RKO (cell line): ENCODE data around the gene TMEM63C.

Experiments
- DNase-seq: peaks from one replicate; pipeline ENCODE4 v3.0.0-alpha.2; 2016; ENCODE audit warnings: low spot score

TMEM63C gene

DNA sequence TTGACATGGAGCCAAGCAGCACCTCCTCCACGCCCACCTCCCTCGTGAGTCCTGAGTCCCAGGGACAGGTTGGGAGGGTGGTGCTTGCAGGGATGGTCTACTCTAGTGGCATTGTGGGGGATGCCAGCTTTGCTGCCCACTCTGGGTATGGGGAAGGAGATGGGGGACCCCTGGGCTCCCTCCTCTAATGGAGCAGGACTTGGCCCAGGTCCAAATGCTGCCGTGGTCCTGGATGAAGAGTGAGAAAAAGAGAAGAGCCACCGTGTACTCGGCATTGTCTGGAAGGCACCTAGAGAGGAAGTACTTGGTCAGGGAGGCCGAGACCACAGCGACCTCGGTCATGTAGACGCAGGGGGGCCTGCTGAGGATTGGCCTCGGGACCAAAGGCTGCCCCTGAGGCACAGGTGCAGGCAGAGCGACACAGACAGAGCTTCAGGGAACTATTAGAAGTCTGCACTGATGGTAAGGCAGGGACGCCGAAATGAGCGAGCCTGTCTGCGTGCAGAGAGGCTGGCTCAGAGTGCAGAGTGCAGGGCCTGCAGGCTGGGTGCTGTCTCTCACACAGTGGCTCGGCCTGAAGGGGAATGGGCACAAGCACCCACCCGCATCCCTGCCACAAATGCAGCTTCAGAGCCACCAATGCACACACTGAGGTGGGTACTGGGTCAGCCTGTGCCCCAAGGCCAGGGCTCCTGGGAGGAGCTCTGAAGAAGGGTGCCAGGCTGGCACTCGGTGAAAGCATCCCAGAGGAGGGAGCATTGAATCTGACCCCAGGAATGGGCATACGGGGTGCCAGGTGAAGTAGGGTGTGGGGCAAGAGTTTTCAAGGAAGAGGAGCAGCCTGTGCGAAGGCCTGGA is 72.0 kb downstream of the TMEM63C start:
- no peak for DNase-seq

DNA sequence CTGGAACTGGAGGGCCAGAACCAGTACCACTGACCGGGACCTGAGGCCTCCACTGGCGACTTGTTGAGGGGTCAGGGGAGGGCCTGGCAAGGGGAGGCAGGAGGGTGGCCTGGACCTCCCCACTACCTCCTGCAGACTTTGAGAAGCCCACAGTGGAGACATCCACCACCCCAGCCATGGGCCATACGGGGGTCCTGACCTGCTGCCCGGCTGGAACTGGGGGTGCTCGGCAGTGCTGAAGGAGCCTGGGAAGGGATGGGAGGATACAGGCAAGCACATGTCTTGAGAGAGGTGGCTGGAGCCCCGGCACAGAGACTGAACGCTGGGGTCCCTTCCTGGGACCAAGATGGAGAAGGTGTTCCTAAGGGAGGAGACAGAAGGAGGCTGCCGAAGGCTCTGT is 75.1 kb downstream of the TMEM63C start:
- no peak for DNase-seq

DNA sequence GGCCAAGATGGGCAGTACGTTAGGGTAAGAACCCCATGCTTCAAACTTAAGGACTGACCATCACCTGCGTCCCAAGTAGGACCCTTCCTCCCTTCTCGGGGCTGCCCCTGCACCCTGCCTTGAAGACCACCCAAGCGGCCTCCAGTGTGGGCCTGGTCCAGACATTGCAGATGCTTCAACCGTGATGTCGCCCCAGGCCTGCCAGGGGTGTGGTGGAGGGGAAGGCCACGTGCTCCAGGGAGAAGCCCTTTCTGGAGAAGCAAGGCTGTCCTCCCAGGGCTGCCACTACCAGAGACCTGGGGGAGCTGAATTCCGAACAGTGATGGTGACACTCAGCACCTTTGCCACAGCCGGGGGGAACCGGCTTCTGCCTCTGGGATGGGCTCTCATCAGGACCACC is 76.1 kb downstream of the TMEM63C start:
- DNase-seq: no peak

DNA sequence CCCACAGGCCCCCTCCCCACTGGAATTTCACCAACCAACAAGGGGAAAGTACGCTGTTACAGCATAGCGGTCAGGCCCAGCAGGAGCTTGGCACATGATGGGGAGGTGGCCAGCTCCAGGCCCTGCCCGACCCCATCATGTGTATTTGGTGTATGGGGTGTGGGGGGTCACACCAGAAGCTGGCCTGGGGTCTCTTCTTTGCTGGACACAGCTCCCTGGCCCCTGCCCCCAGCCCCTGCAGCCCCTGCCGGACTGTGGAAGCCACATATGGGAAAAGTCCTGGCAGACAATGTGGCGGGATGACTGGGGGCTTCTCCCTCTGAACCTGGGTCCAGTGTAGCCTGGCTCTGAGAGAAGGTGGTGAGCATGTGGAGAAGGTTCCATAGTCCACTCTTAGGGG is 77.0 kb downstream of the TMEM63C start:
- DNase-seq: no peak

DNA sequence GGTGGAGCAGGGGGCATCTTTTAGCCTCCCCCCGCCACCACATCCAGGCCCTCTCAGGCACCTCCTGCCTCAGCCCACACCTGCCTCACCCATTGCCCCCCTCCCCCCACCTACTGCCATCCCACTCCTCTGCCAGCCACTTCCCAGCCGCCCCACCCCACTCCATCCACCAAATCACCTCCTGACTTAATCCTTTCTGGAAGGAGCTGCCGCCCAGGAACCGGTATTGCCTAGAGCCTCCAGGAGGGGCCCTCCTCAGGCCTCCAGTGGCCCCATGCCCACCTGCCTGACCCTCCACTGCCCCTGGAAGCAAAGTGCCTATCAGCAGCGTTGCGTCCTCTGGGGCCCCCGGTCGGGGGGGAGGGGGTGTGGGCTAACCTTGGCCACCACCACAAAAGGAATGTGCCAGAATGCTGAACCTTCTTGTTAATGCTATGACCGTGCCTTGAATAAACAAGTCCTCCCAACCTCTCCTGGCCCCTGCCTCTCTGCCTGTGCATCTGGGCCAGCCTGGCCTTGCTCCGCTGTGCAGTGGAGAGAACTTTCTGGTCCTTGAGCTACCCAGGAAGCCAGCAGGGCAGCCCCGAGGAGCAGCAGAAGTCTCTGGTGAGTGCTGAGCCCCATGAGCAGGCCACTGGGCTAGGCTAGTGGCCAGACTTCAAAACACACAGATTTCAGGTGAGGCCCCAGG is 77.6 kb downstream of the TMEM63C start:
- DNase-seq: no peak

DNA sequence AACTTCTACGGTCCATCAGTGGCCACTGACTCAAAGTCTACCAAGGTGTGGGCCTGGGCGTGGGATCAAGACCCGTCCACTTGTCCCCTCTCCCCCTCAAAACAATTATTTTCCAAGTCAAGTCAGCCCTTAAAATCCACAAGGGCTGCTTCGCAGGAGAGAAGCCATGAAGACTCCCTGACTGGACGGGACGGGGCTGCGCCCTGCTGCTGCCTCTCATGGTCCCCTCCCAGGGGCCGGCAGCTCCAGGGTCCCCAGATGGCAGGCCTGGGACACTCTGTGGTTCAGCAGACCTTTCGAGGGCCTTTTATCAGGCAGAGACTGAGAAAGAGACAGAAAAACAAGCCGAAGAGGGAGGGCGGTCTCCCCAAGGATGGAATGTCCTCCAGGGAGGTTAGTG is 78.6 kb downstream of the TMEM63C start:
- no peak for DNase-seq

DNA sequence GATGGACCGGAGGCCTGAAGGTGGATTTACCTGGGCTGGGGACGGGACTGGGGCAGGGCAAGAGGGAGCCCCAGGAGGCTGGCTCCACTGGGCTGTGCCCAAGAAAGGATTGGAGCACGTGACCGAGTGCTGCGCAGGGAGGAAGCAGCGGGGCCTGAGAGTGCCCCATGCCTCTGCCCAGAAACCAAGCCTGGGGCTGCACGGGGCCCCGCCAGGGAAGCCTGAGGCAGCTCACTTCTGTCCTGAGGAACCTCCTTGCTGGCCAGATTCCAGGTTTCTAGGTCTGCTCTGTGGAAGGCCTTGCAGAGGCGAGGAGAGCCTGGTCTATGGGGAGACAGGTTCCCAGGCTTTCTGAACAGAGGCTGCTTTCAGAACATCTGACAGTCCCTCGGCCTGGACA is 79.0 kb downstream of the TMEM63C start:
- no peak for DNase-seq

DNA sequence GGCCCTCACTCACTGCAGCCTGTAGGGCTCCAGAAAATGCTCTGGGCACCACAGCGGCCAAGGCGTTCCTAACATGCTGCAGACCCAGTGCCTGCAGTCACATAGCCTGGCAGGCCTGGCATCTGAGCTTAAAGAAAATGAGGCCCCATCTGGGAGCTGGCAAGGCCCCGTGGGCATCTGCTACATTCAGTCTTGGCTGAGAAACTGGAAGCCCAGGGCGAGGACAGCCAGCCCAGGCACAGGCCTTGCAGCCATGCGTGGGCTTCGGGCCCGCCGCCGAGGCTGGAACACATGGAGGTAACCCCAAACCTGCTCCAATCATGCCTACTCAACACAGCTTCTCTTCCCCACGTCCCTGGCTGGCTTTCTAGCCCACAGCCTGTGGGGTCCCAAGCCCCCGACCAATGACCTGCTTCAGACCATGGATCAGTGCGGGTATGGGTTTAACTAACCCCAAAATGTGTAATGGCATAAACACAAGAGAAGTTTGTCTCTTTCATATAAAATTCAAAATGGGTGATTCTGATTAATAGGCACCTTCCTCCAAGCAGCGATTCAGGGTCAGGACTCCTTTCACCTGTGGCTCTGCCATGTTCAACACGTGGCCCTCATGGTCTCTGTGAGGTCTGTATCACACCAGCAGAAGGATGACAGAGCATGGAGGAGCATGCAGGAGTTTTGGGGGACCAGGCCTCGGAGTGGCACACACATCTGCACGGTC is 83.0 kb downstream of the TMEM63C start:
- no peak for DNase-seq

DNA sequence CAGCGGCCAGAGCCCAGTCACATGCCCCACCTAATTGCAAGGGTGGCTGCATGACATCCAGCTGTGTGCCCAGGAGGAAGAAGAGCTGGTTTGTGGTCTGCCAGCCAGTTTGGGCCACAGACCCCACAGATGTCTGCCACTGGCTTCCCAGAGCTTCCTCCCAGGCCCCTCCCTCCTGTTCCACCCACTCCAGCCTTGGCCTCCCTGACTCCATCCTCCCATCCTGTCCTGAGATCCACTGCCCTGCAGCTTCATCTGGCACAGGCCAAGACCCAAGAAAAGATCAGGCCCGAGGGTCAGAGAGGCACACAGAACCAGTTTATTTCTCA is 83.6 kb downstream of the TMEM63C start:
- DNase-seq: no peak

DNA sequence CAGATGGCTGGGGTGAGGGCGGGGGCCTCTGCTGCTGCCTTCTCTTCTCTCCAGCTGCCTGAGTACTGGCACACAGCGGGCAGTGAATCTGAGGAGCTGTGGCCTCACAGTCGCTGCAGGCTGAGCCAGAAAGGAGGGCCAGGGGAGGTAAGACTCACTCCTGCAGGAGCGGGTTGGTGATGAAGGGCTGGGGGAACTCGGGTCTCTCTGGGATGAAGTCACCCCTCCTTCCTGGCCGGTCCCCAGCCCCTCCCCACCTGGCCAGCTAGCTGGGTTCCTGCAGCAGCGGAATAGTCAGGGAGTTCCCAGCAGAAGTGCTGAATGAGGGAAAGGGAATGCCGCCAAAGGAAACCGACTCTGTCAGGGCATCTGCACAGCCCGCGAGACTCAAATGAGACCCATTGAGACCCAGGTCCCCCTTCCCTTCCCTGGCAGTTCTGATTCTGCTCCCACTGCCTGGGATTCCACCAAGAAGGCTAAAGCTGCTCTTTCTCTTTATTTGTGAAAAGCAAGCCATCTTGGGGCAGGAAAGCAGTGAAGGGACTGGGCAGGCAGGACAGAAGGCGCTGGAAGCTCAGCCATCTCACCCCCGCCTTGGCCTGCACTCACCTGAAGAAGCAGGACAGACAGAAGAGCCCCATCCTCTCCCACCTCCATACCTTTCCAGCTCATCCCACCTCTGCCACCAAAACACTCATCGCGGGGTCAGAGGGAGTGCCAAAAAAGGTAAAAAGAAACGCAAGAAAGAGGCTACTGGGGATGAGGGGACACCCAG is 84.2 kb downstream of the TMEM63C start:
- DNase-seq: no peak

DNA sequence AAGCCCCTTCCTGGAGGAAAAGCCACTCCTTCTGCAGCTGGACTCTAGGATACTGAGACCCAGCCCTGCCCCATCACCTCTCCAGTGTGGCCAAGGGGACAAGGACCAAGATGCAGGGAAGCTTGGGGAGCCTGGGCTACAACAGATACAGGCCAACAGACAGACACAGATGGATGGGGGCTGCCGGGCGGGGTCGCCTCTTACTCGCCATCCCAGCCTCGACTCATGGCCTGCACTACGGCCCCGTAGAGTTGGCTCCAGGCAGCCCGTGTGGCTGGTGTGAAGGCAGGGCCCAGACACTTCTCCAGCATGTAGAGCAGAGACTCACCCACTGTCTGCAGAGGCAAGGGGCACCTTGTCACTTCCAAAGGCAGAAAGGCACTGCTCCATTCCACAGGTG is 84.7 kb downstream of the TMEM63C start:
- DNase-seq: no peak

DNA sequence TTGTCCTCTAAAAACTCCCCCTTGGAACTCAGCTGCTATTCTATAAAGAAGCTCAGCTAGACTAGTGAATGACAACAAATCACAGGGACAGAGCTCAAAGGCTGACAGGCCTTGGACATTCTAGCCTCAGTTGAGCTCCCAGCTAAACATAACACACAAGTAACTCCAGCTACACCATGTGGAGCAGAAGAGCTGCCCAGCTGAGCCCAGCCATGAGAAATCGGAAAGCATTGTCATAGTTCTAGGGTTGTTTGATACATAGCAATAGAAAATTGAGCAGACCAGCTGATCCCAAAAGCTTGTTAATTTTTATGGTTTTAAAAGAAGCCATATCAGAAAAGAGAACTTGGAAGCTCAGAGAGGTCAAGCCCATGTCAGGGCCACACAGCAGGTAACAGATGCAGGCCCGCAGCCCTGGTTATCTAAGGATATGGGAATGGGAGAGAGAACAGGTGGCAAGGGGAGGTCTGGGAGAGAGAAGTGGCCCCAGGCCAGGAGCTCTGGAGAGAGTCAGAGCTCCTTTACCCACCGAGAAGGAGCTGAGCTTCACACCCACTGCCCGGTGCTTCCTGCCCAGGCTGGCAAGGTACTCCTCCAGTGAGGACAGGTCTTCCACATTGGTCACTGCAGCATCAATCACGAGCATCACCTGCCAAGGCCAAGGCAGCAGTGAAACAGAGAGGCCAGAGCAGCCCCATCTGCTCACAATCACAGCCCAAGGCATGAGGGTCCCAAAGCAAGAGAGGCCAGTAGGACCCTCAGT is 86.5 kb downstream of the TMEM63C start:
- no peak for DNase-seq

DNA sequence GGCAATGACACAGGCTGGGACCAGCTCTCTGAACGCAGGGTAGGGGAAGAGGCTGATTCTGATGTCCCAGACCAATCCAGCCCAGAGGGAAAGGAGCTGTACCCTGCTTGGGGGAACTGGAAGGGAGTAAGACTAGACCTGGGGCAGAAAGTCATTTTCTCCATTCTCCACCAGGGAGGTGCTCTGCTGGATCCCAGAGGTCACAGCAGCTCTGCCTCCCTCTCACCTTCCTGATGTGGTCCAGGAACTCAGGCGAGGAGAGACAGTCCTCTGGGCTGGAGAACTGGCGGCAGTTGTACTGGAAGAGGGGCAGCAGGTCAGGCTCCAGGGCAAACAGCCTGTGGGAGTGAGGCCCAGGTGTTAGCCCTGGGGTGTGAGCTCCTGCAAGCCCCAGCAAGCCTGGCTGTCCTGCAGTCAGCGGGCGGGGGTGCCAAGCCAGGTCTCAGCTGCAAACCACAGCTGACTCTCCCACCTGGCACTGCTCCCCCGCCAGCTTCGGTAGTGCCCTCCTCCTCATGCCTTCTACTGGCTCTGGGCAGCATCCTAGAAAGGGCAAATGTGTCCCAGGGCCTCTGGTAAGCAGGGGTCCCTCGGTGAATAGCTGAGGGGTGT is 87.5 kb downstream of the TMEM63C start:
- DNase-seq: no peak

DNA sequence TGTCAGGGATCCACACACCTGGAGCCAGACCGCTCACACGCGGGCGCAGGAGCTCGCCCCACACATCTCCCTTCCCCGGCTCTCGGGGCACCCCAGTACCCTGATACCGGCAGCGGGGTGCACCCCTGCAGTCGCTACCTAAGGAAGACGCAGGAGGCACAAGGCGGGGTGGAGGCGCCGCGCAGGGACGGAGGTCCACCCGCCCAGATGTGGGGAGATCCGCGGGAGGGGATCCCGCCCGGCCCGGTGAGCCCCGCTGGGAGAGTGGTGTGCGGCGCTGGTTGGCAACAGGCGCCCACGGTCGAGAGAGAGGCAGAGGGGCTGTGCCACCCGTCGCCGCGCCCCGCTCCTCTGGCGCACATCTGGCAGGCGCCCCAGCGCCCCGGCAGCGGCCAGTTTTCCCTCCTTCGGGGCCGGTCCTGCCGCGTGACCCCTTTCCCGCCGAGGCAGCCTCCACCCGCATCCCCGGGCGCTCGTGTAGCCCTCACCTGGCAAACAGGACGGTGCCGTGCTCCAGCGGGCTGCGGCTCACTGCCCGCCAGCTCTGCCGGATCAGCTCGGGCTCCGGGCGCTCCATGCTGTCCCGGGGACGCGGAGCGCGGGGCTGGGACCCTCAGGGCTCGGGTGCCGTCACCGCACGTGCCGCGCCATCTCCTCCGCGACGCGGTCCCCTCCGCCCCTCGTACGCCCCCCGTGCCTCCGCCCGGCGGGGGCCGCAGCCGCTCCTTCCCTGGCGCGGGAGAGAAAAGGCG is 88.9 kb downstream of the TMEM63C start:
- no peak for DNase-seq

DNA sequence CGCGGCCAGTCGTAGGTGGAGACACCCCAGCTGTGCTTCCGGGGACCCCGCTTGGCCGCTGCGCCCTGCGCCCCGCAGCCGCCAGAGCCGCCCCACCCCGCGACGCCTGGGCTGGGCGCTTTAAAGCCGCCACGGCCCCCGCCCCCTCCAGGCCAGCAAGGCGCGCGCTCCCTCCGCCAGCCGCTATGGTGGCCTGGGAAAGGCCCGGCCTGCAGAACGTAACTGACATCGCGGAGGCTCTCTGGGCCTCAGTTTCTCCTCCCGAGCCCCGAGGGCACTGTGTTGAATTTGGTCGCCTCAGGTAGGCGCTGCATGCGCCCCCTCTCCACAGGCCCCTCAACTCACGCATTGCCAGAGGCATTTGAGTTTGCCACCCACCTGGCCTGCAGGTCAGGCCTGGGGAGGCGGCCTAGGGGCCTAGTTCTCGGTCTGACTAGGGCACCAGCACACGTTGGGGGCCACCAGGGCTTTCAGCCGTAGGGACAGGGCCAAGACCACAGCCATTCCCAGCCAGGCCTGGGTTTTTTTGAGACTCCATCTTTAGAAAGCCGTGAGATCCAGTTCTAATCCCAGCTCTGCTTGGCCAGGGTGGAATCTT is 89.6 kb downstream of the TMEM63C start, which contains the start of gene NGB:
NGB (minus strand) TSS at position 94 of the 598 bp plus-strand sequence. CDS start 269 bp downstream, outside the sequence.
- DNase-seq: no peak

DNA sequence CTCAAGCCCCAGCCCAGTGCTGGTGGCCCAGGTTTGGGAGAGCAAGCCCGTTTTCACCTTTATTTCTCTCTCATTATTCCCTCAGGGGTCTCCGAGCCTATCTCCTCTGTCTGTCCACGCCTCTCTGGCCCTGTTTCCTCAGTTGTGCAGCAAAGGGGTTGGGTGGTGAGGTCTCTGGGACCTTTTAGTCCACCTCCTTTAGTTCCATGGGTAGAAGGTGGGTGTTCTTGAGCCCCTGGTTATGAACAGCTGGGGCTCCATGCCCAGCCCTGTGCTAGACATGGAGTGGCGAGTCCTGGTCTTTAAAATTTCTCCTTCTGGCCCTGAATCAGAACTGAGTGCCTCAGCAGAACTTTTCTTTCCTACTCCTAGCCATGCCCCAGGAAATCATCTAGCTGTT is 90.7 kb downstream of the TMEM63C start:
- no peak for DNase-seq

DNA sequence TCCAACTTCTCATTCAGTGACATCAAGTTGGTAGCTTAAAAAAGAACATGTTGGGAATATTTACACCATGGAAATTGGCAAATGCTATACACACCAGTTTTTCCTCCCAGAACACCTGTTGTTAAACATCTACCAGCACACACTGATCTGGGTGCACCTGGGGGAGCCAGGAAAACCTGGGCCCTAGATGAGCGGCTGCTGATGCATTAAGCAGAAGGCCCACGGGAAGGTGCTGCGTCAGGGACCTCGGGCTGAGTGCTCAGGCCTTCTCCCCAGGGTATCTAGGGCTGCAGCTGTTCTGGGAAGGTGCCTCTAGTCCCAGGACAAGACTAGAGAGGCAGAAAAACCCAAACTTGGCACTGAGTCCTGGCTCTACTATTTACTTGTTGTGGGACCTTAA is 92.2 kb downstream of the TMEM63C start:
- no peak for DNase-seq

DNA sequence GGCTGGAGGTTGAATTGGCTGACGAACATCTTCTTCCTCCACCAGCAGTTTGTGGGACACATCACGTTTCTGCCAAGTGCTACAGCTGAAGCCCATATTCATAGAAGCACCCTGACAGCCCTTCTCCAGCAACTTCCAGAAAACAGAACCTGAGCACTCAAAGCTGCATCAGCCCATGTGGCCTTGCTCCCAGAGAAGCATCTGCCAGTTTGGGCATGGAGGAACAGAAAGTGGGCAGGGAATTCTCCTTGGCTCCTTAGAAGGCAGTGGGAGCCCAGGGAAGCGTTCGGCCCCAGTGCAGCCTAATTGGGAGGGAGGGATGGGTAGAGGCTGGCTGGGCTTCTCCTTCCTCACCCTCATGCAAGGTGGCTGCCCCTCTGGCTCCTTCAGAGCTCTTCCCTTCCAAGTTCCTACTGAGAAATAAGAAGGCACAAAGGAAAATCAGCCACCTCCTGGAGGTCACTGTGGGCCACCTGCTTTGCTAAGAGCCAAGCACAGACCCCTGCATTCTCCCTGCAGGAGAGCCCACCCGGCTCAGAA is 93.5 kb downstream of the TMEM63C start:
- no peak for DNase-seq

DNA sequence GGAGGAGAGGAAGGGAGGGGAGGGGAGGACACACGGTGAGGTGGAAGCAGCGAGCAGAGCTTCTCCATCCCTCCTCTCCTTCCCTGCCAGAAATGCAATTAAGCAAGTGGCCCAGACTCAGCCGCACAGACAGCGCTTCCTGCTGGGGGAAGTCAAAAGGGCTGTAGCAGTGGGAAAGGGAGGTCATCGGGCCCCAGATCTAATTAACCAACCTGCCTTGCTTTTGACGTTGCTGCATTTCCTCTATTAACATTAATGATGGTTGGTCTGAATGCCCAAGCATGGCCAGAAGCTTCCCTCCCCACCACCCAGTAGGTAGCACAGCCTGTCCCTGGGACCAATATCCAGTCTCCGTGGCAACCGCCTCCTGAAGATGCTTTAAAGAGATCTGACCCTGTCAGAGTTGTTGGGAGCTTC is 94.0 kb downstream of the TMEM63C start:
- DNase-seq: no peak
